Large intestine (tissue), 3 donors: Measurements from ENCODE around the gene MUS81. TPM values are rescaled to one million over a fixed set of nuclear protein-coding genes. Genes with fewer than 3 reads are reported as not detected.
A peak's percentile ranks its signal among the peaks of the same experiment; 100 is the strongest.

Source experiments
- DNase-seq, 2 donors: peaks; one replicate each; pipeline versions ENCODE4 v3.0.0 to v3.0.0-alpha.2; 2013
- H3K27ac ChIP-seq: one replicate; pipeline ENCODE4 v1.5.1; 2013; ENCODE audit warnings: low read length
- H3K27me3 ChIP-seq: 2 replicates; pipeline ENCODE4 v1.6.1; 2013; ENCODE audit warnings: low read length; ENCODE audit not compliant: control insufficient read depth, insufficient read depth
- H3K36me3 ChIP-seq: 2 replicates; pipeline ENCODE4 v1.6.1; 2013; ENCODE audit warnings: low read length; ENCODE audit not compliant: control insufficient read depth, insufficient read depth
- H3K4me1 ChIP-seq: one replicate; pipeline ENCODE4 v1.6.1; 2013; ENCODE audit warnings: low read length; ENCODE audit not compliant: control insufficient read depth, insufficient read depth
- H3K4me3 ChIP-seq: one replicate; pipeline ENCODE4 v1.5.1; 2013; ENCODE audit warnings: low read length
- H3K9me3 ChIP-seq: one replicate; pipeline ENCODE4 v1.6.1; 2013; ENCODE audit warnings: mild to moderate bottlenecking, low read depth, low read length, moderate library complexity; ENCODE audit not compliant: control insufficient read depth
- WGBS: methylation state at CpG from one replicate; pipeline ENCODE4 v1.1.5; 2013; ENCODE audit warnings: low lambda C conversion rate; ENCODE audit not compliant: insufficient coverage; 5-methylcytosine and 5-hydroxymethylcytosine counted together
- polyA plus RNA-seq: library from polyadenylated mRNA; unstranded; fragments of 120-200 nt; gene quantifications from one replicate; pipeline ENCODE4 v1.2.1, GENCODE V29; 2013

MUS81 gene
- polyA plus RNA-seq, 1 donor: 62.1 TPM

DNA sequence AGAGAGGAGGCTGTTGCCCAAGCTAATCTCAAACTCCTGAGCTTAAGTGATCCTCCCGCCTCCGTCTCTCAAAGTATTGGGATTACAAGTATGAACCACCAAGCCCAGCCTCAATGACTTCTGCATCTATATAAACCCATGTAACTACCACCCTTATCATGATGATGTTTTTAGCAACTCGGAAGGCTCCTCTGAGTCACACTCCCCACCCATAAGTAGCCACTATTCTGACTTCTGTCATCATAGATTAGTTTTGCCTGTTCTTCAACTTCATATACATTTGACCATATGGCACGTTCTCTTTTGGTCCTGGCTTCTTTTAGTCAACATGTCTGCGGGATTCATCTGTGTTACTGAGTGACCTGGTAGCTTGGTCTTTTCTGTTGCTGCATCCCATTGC is 46.4 kb downstream of the MUS81 start:
- Histone ChIP-seq H3K4me3 (no peak overlapping the region), H3K4me1 (peaks cover 3% of the 10 kb centered on the region), H3K9me3 (no peaks in the 10 kb centered on the region), H3K27me3 (peaks cover 41% of the 10 kb centered on the region), H3K27ac (no peak overlapping the region), H3K36me3 (no peaks in the 10 kb centered on the region)
- WGBS: no CpG with 5 or more reads among the region's 5 CpGs
- no peak for DNase-seq

DNA sequence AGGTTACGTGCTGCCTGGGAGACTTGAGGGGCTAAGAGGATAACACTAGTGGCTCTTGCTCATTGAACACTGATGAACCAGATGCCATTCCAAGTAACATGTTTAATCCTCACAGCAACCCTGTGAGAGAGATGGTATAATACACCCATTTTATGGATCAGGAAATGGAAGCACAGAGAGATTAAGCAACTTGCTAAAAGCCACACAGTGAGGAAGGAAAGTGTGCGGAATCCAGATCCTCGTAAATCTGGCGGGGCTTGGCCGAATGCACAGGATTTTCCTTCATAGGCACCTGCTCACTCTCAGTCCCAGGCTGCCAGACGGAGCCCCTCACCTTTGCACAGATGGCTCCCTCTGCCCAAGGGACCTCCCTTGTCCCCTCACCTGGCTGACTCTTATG is 47.6 kb downstream of the MUS81 start:
- Histone ChIP-seq H3K9me3 (no peaks in the 10 kb centered on the region), H3K4me1 (peaks cover 4% of the 10 kb centered on the region), H3K27me3 (peaks cover 31% of the 10 kb centered on the region), H3K27ac (no peak overlapping the region), H3K36me3 (no peaks in the 10 kb centered on the region), H3K4me3 (no peak overlapping the region)
- WGBS: no CpG with 5 or more reads among the region's 6 CpGs
- DNase-seq: no peak

DNA sequence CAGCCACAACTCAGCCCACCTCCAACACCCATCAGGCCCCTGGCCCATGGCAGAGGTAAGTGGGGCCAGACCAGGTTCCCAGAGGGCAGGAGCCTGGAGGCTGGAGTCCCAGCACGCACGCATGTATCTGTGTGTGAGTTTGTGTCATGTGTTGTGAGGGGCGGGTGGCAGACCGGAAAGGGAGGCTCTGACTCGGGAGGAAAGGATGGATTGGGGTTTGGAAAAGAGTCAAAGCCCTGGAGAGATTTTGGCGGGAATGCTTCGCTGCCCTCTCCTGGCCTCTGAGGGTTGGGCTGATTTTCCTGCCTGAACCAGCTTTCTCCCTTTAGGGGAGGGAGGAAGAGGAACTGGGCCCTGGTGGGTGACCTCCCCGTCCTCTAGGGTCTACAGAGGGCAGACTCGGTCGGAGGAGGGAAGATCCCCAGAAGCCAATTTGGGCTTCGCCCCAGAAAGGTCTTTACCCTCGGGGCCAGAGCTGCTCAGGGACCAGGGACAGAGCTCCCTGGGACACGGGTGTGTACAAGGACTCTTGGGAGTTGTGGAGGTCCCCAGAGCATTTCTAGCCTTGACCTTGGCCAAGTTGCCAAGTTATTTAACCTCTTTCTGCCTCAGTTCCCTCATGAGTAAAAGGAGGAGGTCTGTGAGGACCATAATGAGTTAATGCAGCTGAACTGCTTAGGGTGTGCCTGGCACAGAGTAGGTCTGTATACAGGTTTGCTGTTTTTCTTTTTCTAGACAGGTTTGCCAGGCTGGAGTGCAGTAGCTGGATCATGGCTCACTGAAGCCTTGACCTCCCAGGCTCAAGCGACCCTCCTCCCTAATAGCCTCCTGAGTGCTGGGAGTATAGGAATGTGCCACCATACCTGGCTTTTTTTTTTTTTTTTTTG is 51.7 kb downstream of the MUS81 start:
- DNase-seq: peak in 1 of 2 donors; percentile 32
- H3K27me3 ChIP-seq: peaks cover 17% of the 10 kb centered on the region
- no peak overlapping the region for H3K27ac ChIP-seq
- H3K4me1 ChIP-seq: peaks cover 4% of the 10 kb centered on the region
- peaks cover 6% of the 10 kb centered on the region for H3K36me3 ChIP-seq
- no peaks in the 10 kb centered on the region for H3K9me3 ChIP-seq
- no CpG with 5 or more reads among the region's 14 CpGs for WGBS
- H3K4me3 ChIP-seq: no peak overlapping the region

DNA sequence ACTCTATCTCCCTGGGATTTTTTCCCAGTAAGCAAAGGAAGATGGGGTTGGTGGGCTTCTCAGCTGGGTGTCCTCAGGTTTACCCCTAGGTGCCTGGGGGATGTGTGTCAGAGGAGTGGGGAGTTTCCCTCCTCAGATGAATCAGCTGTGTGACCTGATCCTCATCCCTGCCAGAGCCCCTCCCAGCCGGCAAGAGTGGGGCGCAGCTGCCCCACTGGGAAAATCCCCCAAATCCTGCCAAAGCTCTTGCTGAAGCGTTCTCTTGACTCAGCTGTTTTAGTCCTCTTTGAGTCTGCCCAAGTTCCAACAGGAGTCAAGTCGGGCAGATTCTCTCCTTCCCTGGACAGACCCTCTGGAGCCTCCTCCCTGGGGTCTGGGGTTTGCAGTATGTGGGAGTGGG is 52.6 kb downstream of the MUS81 start:
- no peak for DNase-seq
- WGBS: no CpG with 5 or more reads among the region's 4 CpGs
- H3K27ac ChIP-seq: no peak overlapping the region

DNA sequence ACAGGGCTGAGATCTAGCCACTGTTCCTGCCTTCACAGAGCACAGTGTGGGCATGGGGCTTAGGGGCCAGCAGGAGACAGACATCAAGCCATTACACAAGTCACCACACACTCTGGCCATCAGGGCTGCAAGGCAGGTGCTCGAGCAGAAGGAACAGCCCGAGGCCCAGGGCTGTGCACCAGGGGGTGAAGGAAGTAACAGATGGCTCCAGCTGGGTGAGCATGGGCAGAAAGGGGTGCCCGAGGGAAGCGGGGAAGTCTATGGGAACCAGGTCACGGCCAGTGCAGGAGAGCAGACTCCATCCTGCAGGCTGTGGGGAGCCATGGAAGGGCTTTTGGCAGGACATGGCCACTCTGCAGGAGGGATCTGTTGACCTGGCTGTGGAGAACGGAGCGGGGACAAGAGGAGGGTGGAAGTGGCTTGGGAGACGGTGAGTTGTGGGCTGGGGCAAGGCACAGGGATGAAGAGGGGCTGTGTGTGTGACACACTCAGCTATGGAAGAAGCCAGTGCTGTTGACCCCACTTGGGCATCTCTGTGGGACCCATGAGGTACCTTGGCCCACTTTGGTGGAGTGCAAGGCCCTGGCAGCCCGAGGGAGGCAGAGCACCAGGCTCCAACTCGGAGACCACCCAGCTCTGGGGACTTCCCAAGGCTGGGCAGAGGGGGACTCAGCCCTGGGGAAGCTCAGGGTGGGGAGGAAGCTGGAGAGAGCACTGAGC is 55.0 kb downstream of the MUS81 start:
- DNase-seq: no peak
- no CpG with 5 or more reads among the region's 10 CpGs for WGBS
- Histone ChIP-seq H3K4me1 (peaks cover 17% of the 10 kb centered on the region), H3K9me3 (peaks cover 5% of the 10 kb centered on the region), H3K36me3 (peaks cover 9% of the 10 kb centered on the region), H3K27me3 (peaks cover 9% of the 10 kb centered on the region), H3K4me3 (no peak overlapping the region), H3K27ac (no peak overlapping the region)

More for the DNA sequence above, 52.6 kb downstream of the MUS81 start:
- Histone ChIP-seq H3K36me3 (peaks cover 9% of the 10 kb centered on the region), H3K27me3 (peaks cover 13% of the 10 kb centered on the region), H3K4me3 (no peak overlapping the region), H3K9me3 (no peaks in the 10 kb centered on the region), H3K4me1 (peaks cover 11% of the 10 kb centered on the region)

DNA sequence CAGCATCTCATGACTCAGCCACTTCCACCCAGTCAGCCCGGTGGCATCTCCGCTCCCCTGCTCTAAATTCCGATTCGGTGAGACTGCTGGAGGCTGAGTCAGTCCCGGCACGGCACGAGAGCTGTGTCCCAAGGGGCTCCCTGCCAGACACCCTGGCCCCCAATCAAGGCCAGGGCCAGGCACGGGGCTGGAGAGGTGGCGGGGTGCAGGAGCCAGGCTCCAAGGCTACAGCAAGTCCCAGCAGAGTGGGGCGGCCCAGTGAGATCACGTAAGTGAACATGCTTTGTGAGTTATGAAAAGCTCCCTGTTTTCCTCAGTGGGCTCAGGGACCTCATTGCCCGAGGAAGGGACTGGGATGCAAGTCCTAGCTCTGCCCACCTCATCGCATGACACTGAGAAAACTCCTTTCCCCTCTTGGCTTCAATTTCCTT is 55.6 kb downstream of the MUS81 start:
- WGBS: no CpG with 5 or more reads among the region's 13 CpGs
- DNase-seq: no peak
- Histone ChIP-seq H3K36me3 (peaks cover 10% of the 10 kb centered on the region), H3K27ac (no peak overlapping the region), H3K4me1 (peaks cover 22% of the 10 kb centered on the region), H3K27me3 (peaks cover 6% of the 10 kb centered on the region), H3K9me3 (peaks cover 5% of the 10 kb centered on the region), H3K4me3 (no peak overlapping the region)

Other genes starting within 250 kb of the MUS81 start
- 69.1 TPM for gene MAP3K11, start 246.2 kb upstream of the MUS81 start, polyA plus RNA-seq
- gene PCNX3, start 244.7 kb upstream of the MUS81 start, polyA plus RNA-seq: 29.1 TPM
- 26.4 TPM for gene SIPA1, start 222.3 kb upstream of the MUS81 start, polyA plus RNA-seq
- gene RELA, start 197.5 kb upstream of the MUS81 start, polyA plus RNA-seq: 53.8 TPM
- gene KAT5, start 148.2 kb upstream of the MUS81 start, polyA plus RNA-seq: 57.8 TPM
- 38.9 TPM for gene RNASEH2C, start 139.6 kb upstream of the MUS81 start, polyA plus RNA-seq
- 15.2 TPM for gene AP5B1, start 79.5 kb upstream of the MUS81 start, polyA plus RNA-seq
- gene OVOL1, start 73.4 kb upstream of the MUS81 start, polyA plus RNA-seq: 32.6 TPM
- 6.3 TPM for gene SNX32, start 26.5 kb upstream of the MUS81 start, polyA plus RNA-seq
- 933 TPM for gene CFL1, start 2.3 kb upstream of the MUS81 start, polyA plus RNA-seq
- 37.7 TPM for gene EFEMP2, start 12.4 kb downstream of the MUS81 start, polyA plus RNA-seq
- 2.4 TPM for gene CTSW, start 19.4 kb downstream of the MUS81 start, polyA plus RNA-seq
- 59.9 TPM for gene FIBP, start 28.0 kb downstream of the MUS81 start, polyA plus RNA-seq
- 10.9 TPM for gene CCDC85B, start 30.2 kb downstream of the MUS81 start, polyA plus RNA-seq
- 0.15 TPM for gene FOSL1, start 40.0 kb downstream of the MUS81 start, polyA plus RNA-seq
- gene C11orf68, start 58.6 kb downstream of the MUS81 start, polyA plus RNA-seq: 30.3 TPM
- 71.0 TPM for gene DRAP1, start 59.0 kb downstream of the MUS81 start, polyA plus RNA-seq
- gene TSGA10IP, start 85.0 kb downstream of the MUS81 start, polyA plus RNA-seq: not detected
- gene SART1, start 101.3 kb downstream of the MUS81 start, polyA plus RNA-seq: 38.1 TPM
- 33.5 TPM for gene EIF1AD, start 141.7 kb downstream of the MUS81 start, polyA plus RNA-seq
- gene BANF1, start 142.1 kb downstream of the MUS81 start, polyA plus RNA-seq: 120 TPM
- 1.7 TPM for gene CST6, start 151.6 kb downstream of the MUS81 start, polyA plus RNA-seq
- gene CATSPER1, start 166.0 kb downstream of the MUS81 start, polyA plus RNA-seq: not detected
- gene GAL3ST3, start 188.7 kb downstream of the MUS81 start, polyA plus RNA-seq: 0.39 TPM
- 146 TPM for gene SF3B2, start 191.9 kb downstream of the MUS81 start, polyA plus RNA-seq
- gene PACS1, start 209.8 kb downstream of the MUS81 start, polyA plus RNA-seq: 30.3 TPM